ENCODE measurements around the gene MTTP. TPM values are rescaled to one million over a fixed set of nuclear protein-coding genes. Genes with fewer than 3 reads are reported as not detected.
A peak's percentile ranks its signal among the peaks of the same experiment; 100 is the strongest.

The MTTP gene
- total RNA-seq (100 to 1,000 TPM in 1 of 2 donors, 10 to 100 TPM in 1; 96.7 to 193 TPM), polyA plus RNA-seq (10 to 100 TPM; 58.4 to 71.0 TPM)

DNA sequence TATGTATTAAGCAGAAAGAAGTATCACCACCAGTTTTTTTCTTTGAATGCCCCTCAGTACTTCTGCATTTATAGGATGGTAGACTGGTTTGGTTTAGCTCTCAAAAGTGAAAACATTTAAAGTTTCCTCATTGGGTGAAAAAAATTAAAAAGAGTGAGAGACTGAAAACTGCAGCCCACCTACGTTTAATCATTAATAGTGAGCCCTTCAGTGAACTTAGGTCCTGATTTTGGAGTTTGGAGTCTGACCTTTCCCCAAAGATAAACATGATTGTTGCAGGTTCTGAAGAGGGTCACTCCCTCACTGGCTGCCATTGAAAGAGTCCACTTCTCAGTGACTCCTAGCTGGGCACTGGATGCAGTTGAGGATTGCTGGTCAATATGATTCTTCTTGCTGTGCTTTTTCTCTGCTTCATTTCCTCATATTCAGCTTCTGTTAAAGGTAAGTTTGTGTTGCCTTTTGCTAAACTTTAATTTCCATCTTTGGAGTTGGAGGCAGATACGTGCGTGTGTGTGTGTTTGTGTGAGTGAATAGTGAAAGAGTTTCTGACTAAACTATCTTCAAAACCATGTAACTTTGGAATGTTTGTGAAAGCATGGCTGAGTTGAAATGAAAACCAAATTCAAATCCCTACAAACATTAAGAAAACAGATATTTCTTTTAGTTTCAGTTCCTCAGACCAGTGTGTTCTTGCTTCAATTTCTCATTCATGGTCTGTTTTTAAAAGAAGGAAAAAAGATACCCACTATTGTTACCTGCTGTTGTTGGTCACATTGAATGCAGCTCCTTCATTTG, at the start of gene MTTP:
Gene MTTP (plus strand): TSS at position 295 of the 795 bp plus-strand sequence. CDS start 86 bp downstream, at position 381.
- no peaks in the 10 kb centered on the region for H3K9me3 ChIP-seq (ENCODE audit: control insufficient read depth in 4 of 4, low read length in 3 of 4)
- H3K4me1 ChIP-seq (ENCODE audit: control insufficient read depth in 4 of 4, insufficient read depth in 4 of 4, low read length in 3 of 4): peaks cover 4 to 50% (median 25%) of the 10 kb centered on the region in 4 donors
- peak; percentile 54 for DNase-seq (ENCODE audit: low spot score)
- H3K36me3 ChIP-seq (ENCODE audit: control insufficient read depth in 4 of 4, insufficient read depth in 3 of 4, low read depth in 1 of 4, low read length in 3 of 4): no peaks in the 10 kb centered on the region
- peak within 1 kb of the TSS; percentile 75 to 85 (median 75) for H3K4me3 ChIP-seq (ENCODE audit: low read depth in 1 of 3, low read length in 3 of 3)
- H3K27ac ChIP-seq (ENCODE audit: low read depth in 1 of 2, low read length in 2 of 2): peak within 1 kb of the TSS; percentile 77 to 91
- no peaks in the 10 kb centered on the region for H3K27me3 ChIP-seq (ENCODE audit: control insufficient read depth in 4 of 4, insufficient read depth in 4 of 4, low read length in 3 of 4)
- 29% methylated on average over 3 of the region's 3 CpGs for WGBS
- peak within 1 kb of the TSS; percentile 83 to 98 for H3K9ac ChIP-seq (ENCODE audit: low read depth in 1 of 2, low read length in 2 of 2)
- TF ChIP-seq EGR1 (IDR thresholded peaks at IDR 0.05; ENCODE audit: low read depth in 2 of 2): no peak
- TF ChIP-seq, protein P1, sequence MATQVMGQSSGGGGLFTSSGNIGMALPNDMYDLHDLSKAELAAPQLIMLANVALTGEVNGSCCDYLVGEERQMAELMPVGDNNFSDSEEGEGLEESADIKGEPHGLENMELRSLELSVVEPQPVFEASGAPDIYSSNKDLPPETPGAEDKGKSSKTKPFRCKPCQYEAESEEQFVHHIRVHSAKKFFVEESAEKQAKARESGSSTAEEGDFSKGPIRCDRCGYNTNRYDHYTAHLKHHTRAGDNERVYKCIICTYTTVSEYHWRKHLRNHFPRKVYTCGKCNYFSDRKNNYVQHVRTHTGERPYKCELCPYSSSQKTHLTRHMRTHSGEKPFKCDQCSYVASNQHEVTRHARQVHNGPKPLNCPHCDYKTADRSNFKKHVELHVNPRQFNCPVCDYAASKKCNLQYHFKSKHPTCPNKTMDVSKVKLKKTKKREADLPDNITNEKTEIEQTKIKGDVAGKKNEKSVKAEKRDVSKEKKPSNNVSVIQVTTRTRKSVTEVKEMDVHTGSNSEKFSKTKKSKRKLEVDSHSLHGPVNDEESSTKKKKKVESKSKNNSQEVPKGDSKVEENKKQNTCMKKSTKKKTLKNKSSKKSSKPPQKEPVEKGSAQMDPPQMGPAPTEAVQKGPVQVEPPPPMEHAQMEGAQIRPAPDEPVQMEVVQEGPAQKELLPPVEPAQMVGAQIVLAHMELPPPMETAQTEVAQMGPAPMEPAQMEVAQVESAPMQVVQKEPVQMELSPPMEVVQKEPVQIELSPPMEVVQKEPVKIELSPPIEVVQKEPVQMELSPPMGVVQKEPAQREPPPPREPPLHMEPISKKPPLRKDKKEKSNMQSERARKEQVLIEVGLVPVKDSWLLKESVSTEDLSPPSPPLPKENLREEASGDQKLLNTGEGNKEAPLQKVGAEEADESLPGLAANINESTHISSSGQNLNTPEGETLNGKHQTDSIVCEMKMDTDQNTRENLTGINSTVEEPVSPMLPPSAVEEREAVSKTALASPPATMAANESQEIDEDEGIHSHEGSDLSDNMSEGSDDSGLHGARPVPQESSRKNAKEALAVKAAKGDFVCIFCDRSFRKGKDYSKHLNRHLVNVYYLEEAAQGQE (IDR thresholded peaks at IDR 0.05): peak; percentile 95
- peak; percentile 96 to 99 for TF ChIP-seq HNF4A (conservative IDR thresholded peaks at IDR 0.05)
- TF ChIP-seq, protein P2, sequence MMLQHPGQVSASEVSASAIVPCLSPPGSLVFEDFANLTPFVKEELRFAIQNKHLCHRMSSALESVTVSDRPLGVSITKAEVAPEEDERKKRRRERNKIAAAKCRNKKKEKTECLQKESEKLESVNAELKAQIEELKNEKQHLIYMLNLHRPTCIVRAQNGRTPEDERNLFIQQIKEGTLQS (IDR thresholded peaks at IDR 0.05): peak; percentile 64
- TF ChIP-seq RXRA (IDR thresholded peaks at IDR 0.05): peak; percentile 91 to 94
- TF ChIP-seq YY1 (IDR thresholded peaks at IDR 0.05): peak; percentile 96
- TF ChIP-seq, protein P3, sequence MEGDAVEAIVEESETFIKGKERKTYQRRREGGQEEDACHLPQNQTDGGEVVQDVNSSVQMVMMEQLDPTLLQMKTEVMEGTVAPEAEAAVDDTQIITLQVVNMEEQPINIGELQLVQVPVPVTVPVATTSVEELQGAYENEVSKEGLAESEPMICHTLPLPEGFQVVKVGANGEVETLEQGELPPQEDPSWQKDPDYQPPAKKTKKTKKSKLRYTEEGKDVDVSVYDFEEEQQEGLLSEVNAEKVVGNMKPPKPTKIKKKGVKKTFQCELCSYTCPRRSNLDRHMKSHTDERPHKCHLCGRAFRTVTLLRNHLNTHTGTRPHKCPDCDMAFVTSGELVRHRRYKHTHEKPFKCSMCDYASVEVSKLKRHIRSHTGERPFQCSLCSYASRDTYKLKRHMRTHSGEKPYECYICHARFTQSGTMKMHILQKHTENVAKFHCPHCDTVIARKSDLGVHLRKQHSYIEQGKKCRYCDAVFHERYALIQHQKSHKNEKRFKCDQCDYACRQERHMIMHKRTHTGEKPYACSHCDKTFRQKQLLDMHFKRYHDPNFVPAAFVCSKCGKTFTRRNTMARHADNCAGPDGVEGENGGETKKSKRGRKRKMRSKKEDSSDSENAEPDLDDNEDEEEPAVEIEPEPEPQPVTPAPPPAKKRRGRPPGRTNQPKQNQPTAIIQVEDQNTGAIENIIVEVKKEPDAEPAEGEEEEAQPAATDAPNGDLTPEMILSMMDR (IDR thresholded peaks at IDR 0.05; ENCODE audit: low read depth, low read length, missing input control): no peak
- peak; percentile 100 for TF ChIP-seq TAF1 (conservative IDR thresholded peaks at IDR 0.05)
- peak; percentile 83 for TF ChIP-seq FOXA2 (IDR thresholded peaks at IDR 0.05)
- peak; percentile 63 to 84 for TF ChIP-seq JUND (IDR thresholded peaks at IDR 0.05)
- TF ChIP-seq GABPA (IDR thresholded peaks at IDR 0.05 in 1 of 2, conservative IDR thresholded peaks at IDR 0.05 in 1 of 2): no peak
- TF ChIP-seq RAD21 (IDR thresholded peaks at IDR 0.05): peak; percentile 16 to 43
- TF ChIP-seq, protein P4, sequence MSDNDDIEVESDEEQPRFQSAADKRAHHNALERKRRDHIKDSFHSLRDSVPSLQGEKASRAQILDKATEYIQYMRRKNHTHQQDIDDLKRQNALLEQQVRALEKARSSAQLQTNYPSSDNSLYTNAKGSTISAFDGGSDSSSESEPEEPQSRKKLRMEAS (IDR thresholded peaks at IDR 0.05): peak; percentile 52
- TF ChIP-seq FOXA1 (IDR thresholded peaks at IDR 0.05): peak; percentile 82
- TF ChIP-seq SP1 (IDR thresholded peaks at IDR 0.05): peak; percentile 88
- TF ChIP-seq NR2F2 (IDR thresholded peaks at IDR 0.05): peak; percentile 72
- TF ChIP-seq HNF4G (IDR thresholded peaks at IDR 0.05): peak; percentile 88
- TF ChIP-seq, protein P5, sequence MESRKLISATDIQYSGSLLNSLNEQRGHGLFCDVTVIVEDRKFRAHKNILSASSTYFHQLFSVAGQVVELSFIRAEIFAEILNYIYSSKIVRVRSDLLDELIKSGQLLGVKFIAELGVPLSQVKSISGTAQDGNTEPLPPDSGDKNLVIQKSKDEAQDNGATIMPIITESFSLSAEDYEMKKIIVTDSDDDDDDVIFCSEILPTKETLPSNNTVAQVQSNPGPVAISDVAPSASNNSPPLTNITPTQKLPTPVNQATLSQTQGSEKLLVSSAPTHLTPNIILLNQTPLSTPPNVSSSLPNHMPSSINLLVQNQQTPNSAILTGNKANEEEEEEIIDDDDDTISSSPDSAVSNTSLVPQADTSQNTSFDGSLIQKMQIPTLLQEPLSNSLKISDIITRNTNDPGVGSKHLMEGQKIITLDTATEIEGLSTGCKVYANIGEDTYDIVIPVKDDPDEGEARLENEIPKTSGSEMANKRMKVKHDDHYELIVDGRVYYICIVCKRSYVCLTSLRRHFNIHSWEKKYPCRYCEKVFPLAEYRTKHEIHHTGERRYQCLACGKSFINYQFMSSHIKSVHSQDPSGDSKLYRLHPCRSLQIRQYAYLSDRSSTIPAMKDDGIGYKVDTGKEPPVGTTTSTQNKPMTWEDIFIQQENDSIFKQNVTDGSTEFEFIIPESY (IDR thresholded peaks at IDR 0.05): peak; percentile 69

All from liver (tissue), 9 donors.